Ishikawa (cell line): ENCODE measurements around the gene FALEC.

Experiments used
- CEBPB ChIP-seq: IDR thresholded peaks from 2 replicates; pipeline ENCODE4 v1.6.1; 2012
- CREB1 ChIP-seq: IDR thresholded peaks from 2 replicates; pipeline ENCODE4 v1.6.1; 2012; ENCODE audit warnings: low read depth
- EGR1 ChIP-seq: IDR thresholded peaks from 2 replicates; pipeline ENCODE4 v1.6.1; 2012
- EP300 ChIP-seq: IDR thresholded peaks from 2 replicates; pipeline ENCODE4 v1.6.1; 2012; ENCODE audit warnings: borderline replicate concordance
- FOXM1 ChIP-seq: IDR thresholded peaks from 2 replicates; pipeline ENCODE4 v1.6.1; 2012; ENCODE audit warnings: low read depth, borderline replicate concordance
- MAX ChIP-seq: IDR thresholded peaks from 2 replicates; pipeline ENCODE4 v1.6.1; 2012
- NFIC ChIP-seq: IDR thresholded peaks from 2 replicates; pipeline ENCODE4 v1.6.1; 2012
- RAD21 ChIP-seq: IDR thresholded peaks from 2 replicates; pipeline ENCODE4 v1.6.1; 2012; ENCODE audit warnings: low read depth
- REST ChIP-seq: IDR thresholded peaks from 2 replicates; pipeline ENCODE4 v1.6.1; 2012; ENCODE audit warnings: low read depth, mild to moderate bottlenecking
- TAF1 ChIP-seq: IDR thresholded peaks from 2 replicates; pipeline ENCODE4 v1.6.1; 2012; ENCODE audit warnings: low read depth, mild to moderate bottlenecking
- TCF12 ChIP-seq: IDR thresholded peaks from 2 replicates; pipeline ENCODE4 v1.6.1; 2012; ENCODE audit warnings: low read depth
- TEAD4 ChIP-seq: IDR thresholded peaks from 2 replicates; pipeline ENCODE4 v1.6.1; 2012
- USF1 ChIP-seq: IDR thresholded peaks from 2 replicates; pipeline ENCODE4 v1.6.1; 2012
- YY1 ChIP-seq: IDR thresholded peaks from 2 replicates; pipeline ENCODE4 v1.6.1; 2012; ENCODE audit warnings: low read depth
- ZBTB7A ChIP-seq: IDR thresholded peaks from 2 replicates; pipeline ENCODE4 v1.6.1; 2012; ENCODE audit warnings: low read depth

FALEC gene

GRCh38 chr1:150516050-150516591 lies 569 bp downstream of the FALEC start:
- TF ChIP-seq TEAD4: no peak
- TF ChIP-seq CEBPB: no peak
- TF ChIP-seq MAX: no peak
- TF ChIP-seq REST: no peak
- no peak for TF ChIP-seq FOXM1
- no peak for TF ChIP-seq EP300
- TF ChIP-seq EGR1: no peak
- TF ChIP-seq TAF1: no peak
- TF ChIP-seq CREB1: no peak

GRCh38 chr1:150516616-150517015 lies 1.1 kb downstream of the FALEC start:
- TF ChIP-seq ZBTB7A (no peak), EGR1 (no peak), USF1 (no peak)

GRCh38 chr1:150521196-150521968 lies 5.8 kb downstream of the FALEC start:
- TF ChIP-seq REST (no peak), NFIC (no peak), CREB1 (no peak), TAF1 (no peak), YY1 (no peak), RAD21 (no peak), CEBPB (no peak), ZBTB7A (no peak), TCF12 (no peak), TEAD4 (no peak), EP300 (no peak), EGR1 (no peak)

GRCh38 chr1:150525348-150525747 lies 9.8 kb downstream of the FALEC start:
- TF ChIP-seq USF1 (no peak), MAX (no peak), REST (no peak), TAF1 (no peak), CEBPB (no peak), TEAD4 (no peak), NFIC (no peak), FOXM1 (no peak), YY1 (no peak), TCF12 (no peak), EP300 (no peak), CREB1 (no peak), RAD21 (no peak), EGR1 (no peak), ZBTB7A (no peak)

GRCh38 chr1:150528196-150528595 lies 12.6 kb downstream of the FALEC start:
- TF ChIP-seq MAX (no peak), EGR1 (no peak), EP300 (no peak), CREB1 (no peak), REST (no peak), RAD21 (no peak), TCF12 (no peak), TEAD4 (no peak), CEBPB (no peak)
